GM06990 (cell line): Measurements from ENCODE around the gene IL1RAPL1.

ENCODE experiments used
- DNase-seq: peaks from one replicate; pipeline ENCODE4 v3.0.0-alpha.2; 2011; ENCODE audit not compliant: insufficient read length; ENCODE audit errors: extremely low read depth
- H3K27me3 ChIP-seq: replicated peaks from 2 replicates; pipeline ENCODE4 v1.6.0; 2011; ENCODE audit warnings: low read length; ENCODE audit not compliant: control insufficient read depth, insufficient read depth
- H3K36me3 ChIP-seq: 2 replicates; pipeline ENCODE4 v1.5.1; 2011; ENCODE audit warnings: low read length; ENCODE audit not compliant: control insufficient read depth, insufficient read depth
- H3K4me3 ChIP-seq: replicated peaks from 2 replicates; pipeline ENCODE4 v1.5.1; 2011; ENCODE audit warnings: low read depth, mild to moderate bottlenecking, control low read depth, low read length
- TF ChIP-seq, protein P1 (sequence below): IDR thresholded peaks from 2 replicates; pipeline ENCODE4 v1.5.1; 2011; ENCODE audit warnings: low read length, control low read depth, mild to moderate bottlenecking, inconsistent platforms; ENCODE audit not compliant: insufficient read depth, poor library complexity, severe bottlenecking

The IL1RAPL1 gene

DNA sequence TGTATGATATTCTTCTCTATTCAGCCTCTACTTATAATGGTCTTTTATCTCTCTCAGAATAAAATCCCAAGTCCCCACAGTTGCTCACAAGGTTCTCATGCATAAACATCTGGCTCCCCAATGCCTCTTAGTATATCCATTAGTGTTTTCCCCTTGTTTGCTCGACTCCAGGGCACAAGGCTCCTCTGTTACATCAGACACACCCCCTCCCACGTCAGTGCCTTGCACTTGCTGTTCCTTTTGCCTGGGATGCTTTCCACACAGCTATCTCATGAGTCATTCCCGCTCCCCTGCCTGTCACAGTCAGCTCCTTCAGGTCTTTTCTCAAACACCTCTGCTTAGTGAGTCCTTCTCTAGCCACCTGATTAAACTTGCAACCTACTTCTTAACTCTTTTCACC is 260.2 kb downstream of the IL1RAPL1 start:
- no peak for DNase-seq
- no peaks in the 10 kb centered on the region for H3K36me3 ChIP-seq
- TF ChIP-seq, protein P1, sequence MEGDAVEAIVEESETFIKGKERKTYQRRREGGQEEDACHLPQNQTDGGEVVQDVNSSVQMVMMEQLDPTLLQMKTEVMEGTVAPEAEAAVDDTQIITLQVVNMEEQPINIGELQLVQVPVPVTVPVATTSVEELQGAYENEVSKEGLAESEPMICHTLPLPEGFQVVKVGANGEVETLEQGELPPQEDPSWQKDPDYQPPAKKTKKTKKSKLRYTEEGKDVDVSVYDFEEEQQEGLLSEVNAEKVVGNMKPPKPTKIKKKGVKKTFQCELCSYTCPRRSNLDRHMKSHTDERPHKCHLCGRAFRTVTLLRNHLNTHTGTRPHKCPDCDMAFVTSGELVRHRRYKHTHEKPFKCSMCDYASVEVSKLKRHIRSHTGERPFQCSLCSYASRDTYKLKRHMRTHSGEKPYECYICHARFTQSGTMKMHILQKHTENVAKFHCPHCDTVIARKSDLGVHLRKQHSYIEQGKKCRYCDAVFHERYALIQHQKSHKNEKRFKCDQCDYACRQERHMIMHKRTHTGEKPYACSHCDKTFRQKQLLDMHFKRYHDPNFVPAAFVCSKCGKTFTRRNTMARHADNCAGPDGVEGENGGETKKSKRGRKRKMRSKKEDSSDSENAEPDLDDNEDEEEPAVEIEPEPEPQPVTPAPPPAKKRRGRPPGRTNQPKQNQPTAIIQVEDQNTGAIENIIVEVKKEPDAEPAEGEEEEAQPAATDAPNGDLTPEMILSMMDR, result no peak
- no peaks in the 10 kb centered on the region for H3K27me3 ChIP-seq
- no peak overlapping the region for H3K4me3 ChIP-seq

DNA sequence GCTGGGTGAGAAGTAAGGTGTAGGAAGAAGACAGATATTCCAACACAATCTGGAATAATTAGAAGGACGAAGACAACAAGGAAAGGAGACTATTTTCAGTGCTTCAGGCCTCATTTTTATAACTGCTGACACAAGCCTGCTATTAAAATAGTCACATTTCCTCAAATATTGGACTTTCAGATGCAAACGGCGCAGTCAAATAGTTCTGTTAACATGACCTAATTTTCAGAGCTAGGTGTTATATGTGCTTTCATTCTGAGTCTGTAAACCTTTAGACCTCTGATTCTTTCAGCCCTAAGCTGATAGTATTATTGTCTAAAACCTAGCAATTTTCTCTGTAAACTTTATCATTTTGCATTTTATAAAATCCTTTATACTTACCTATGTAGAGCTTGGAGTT is 261.5 kb downstream of the IL1RAPL1 start:
- H3K36me3 ChIP-seq, result no peaks in the 10 kb centered on the region
- TF ChIP-seq, protein P1, result no peak
- no peak for DNase-seq

DNA sequence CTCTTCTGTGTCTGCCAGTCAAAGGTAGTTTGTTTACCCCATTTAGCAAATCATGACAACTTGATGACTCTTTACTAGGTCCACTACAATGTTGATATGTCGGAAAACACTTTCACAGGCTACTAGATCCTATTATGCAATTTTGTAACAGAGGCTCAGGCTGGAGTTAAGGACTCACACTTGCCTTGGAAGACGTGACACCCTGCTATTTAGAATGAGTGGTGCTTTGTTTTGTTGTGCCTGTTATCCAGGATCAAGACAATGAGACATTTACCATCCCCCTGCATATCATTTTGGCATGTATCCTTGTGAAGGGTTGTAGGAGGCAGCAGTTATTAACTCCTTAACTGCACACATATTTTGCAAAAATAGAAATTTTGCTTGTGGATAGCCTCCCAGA is 263.7 kb downstream of the IL1RAPL1 start:
- no peak for DNase-seq
- no peaks in the 10 kb centered on the region for H3K27me3 ChIP-seq
- H3K4me3 ChIP-seq, result no peak overlapping the region
- TF ChIP-seq, protein P1, result no peak
- H3K36me3 ChIP-seq, result no peaks in the 10 kb centered on the region

More for the DNA sequence above, 261.5 kb downstream of the IL1RAPL1 start:
- Histone ChIP-seq H3K27me3 (no peaks in the 10 kb centered on the region), H3K4me3 (no peak overlapping the region)

DNA sequence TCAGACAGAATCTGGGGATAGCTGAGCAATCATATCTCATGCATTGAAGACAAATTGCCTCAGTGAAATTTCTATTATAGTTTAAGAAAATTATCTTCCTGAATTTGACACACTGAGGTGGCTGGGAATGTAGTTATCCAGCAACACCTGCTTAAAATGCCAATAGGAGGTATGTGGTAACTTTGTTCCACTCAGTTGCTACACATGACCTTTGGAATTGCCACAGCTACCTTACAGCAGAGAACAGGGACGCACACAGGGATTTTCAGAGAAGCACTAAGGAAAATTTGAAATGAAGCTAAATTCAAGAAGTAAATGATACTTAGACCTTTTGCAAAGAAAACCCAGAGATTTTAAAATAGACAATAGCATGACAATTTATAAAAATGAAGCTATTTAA is 264.6 kb downstream of the IL1RAPL1 start:
- TF ChIP-seq, protein P1, result no peak
- H3K4me3 ChIP-seq, result no peak overlapping the region
- no peaks in the 10 kb centered on the region for H3K27me3 ChIP-seq
- no peaks in the 10 kb centered on the region for H3K36me3 ChIP-seq
- no peak for DNase-seq

DNA sequence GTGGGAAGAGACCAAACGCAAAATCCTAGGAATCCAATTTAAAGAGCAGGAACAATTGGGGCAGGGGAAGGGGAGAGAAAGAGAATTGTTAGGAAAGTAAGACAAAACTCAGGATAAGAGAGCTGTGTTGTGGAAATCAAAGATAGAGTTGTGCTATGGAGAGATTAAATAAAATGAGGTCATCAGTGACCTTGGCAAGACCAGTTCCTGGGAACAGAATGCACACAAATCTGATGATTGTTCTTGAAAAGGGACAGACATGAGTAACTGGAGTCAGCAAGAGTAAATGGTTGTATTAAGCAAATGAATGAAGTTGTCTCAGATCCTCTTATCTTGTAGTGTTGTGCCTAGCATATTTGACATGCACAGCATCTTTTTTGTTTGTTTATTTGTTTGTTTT is 267.4 kb downstream of the IL1RAPL1 start:
- Histone ChIP-seq H3K36me3 (no peaks in the 10 kb centered on the region), H3K4me3 (no peak overlapping the region), H3K27me3 (no peaks in the 10 kb centered on the region)
- no peak for DNase-seq
- TF ChIP-seq, protein P1, result no peak

DNA sequence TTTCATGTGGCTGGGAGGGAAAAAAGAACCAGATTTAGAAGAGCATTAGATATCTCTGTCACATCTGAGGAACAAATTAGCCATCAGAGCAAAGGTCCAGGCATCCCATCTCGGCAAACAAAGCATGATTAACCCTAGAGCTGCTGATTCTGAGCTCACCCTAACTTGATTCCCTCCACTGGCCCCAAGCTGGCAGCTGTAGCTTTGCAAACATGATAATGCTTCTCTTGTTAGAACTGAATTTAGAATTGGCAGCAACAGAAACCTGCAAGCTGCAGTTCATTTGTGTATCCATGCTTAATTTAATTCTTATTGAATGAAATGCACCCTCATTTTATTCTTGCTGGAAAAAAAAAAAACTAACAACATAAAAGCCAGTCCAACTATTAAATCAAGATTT is 289.2 kb downstream of the IL1RAPL1 start:
- H3K36me3 ChIP-seq, result no peaks in the 10 kb centered on the region
- DNase-seq, result no peak
- H3K27me3 ChIP-seq, result no peaks in the 10 kb centered on the region
- no peak overlapping the region for H3K4me3 ChIP-seq
- TF ChIP-seq, protein P1, result no peak
